ENCODE data around the gene CDK17. TPM values are rescaled to one million over a fixed set of nuclear protein-coding genes. Genes with fewer than 3 reads are reported as not detected.

Gene CDK17
- polyA plus RNA-seq, 1 of the 3 experiments (the other 2 are of a cell fraction), result 11.7 TPM

- TF ChIP-seq TCF12 (IDR thresholded peaks at IDR 0.05) (peak; percentile 89), REST (IDR thresholded peaks at IDR 0.05; ENCODE audit: low read depth, low read length) (no peak), GATA2 (CRISPR knock-in tag; IDR thresholded peaks at IDR 0.05) (peak; percentile 82), SMC3 (IDR thresholded peaks at IDR 0.05; ENCODE audit: low read depth, low read length) (no peak), MXI1 (IDR thresholded peaks at IDR 0.05; ENCODE audit: low read depth, low read length) (peak; percentile 91), TAF1 (IDR thresholded peaks at IDR 0.05; ENCODE audit: borderline replicate concordance, low read depth, low read length) (no peak), EZH2phosphoT487 (IDR thresholded peaks at IDR 0.05; ENCODE audit: borderline replicate concordance, low read depth) (no peak), ELF1 (IDR thresholded peaks at IDR 0.05) (no peak), NFIC (IDR thresholded peaks at IDR 0.05; ENCODE audit: borderline replicate concordance) (no peak; the same call in 1 of the 2 replicates)
Observed at GRCh38 chr12:96239711-96240635, 160.3 kb downstream of the CDK17 start (continued).

GRCh38 chr12:96238336-96239047 lies 161.7 kb downstream of the CDK17 start:
- ChIA-PET POLR2A (interaction anchor here (1.0 kb wide), 1 partner anchor 249 kb away, joined by 3 read pairs; no protein-coding TSS in a partner anchor), CTCF (interaction anchor here (0.7 to 4.7 kb wide), 6 partner anchors 11 to 161 kb away, joined by 3 to 33 read pairs (median 5); partner anchors contain the start of gene CDK17)
- Histone ChIP-seq H3K4me1 (ENCODE audit: control insufficient read depth in 1 of 2, insufficient read depth in 2 of 2, low read depth in 1 of 2, low read length in 1 of 2) (peaks cover 33 to 60% of the 10 kb centered on the region in 2 experiments), H3K36me3 (replicated peaks in 1 of 2; ENCODE audit: control insufficient read depth in 1 of 2, insufficient read depth in 2 of 2, low read length in 1 of 2) (peaks cover 4 to 14% of the 10 kb centered on the region in 2 experiments), H3K27ac (ENCODE audit: low read depth in 2 of 2, low read length in 1 of 2) (peak overlapping the region; percentile 29 to 89; a peak in 3 of 4 replicates), H3K4me3 (ENCODE audit: low read depth in 2 of 2, low read length in 1 of 2) (no peak overlapping the region), H3K4me2 (peak overlapping the region; percentile 68; the same call in 1 of the 2 replicates), H3K27me3 (ENCODE audit: insufficient read depth) (no peaks in the 10 kb centered on the region), H3F3A (replicated peaks; ENCODE audit: insufficient read depth) (peaks cover 22% of the 10 kb centered on the region), H3K9me3 (no peaks in the 10 kb centered on the region), H3K9me2 (no peaks in the 10 kb centered on the region), H4K20me1 (ENCODE audit: insufficient read depth) (peaks cover 94% of the 10 kb centered on the region), H2AFZ (ENCODE audit: low read depth) (no peak overlapping the region), H3K79me2 (ENCODE audit: insufficient read depth) (peaks cover 90% of the 10 kb centered on the region), H3K9ac (no peak overlapping the region)
- WGBS (ENCODE audit: low lambda C conversion rate), result 93% methylated on average over 10 of the region's 13 CpGs
- TF ChIP-seq TCF12 (IDR thresholded peaks at IDR 0.05), result no peak
- TF ChIP-seq GATA2 (CRISPR knock-in tag; IDR thresholded peaks at IDR 0.05), result no peak
- no peak for TF ChIP-seq EP300 (IDR thresholded peaks at IDR 0.05; ENCODE audit: borderline replicate concordance in 1 of 2, low read depth in 1 of 2, low read length in 1 of 2)
- TF ChIP-seq YY1 (IDR thresholded peaks at IDR 0.05; ENCODE audit: low read depth), result no peak
- no peak for TF ChIP-seq RXRA (IDR thresholded peaks at IDR 0.05; ENCODE audit: borderline replicate concordance, low read depth)
- no peak for TF ChIP-seq MXI1 (IDR thresholded peaks at IDR 0.05; ENCODE audit: low read depth, low read length)
- DNase-seq, result no peak
